SK-N-SH treated with all-trans-retinoic acid at 6 μM for 48 hours (cell line): ENCODE data around the gene PIEZO1.

Experiments
- ATAC-seq: fragments of 200-7000 bp; cut with Tn5 transposase; 3 replicates; pipeline ENCODE4 v1.9.1; 2020; ENCODE audit warnings: mild to moderate bottlenecking, moderate library complexity
- CSDC2 ChIP-seq: fragments of 250-450 bp; sonication (Bioruptor Pico); IDR thresholded peaks from 2 replicates; pipeline ENCODE4 v1.5.0; 2020; ENCODE audit warnings: mild to moderate bottlenecking, moderate library complexity
- GLIS3 ChIP-seq: fragments of 250-450 bp; sonication (Bioruptor Pico); IDR thresholded peaks from 2 replicates; pipeline ENCODE4 v1.5.0; 2020; ENCODE audit warnings: mild to moderate bottlenecking, moderate library complexity
- ISL1 ChIP-seq: fragments of 250-450 bp; sonication (Bioruptor Pico); IDR thresholded peaks from 2 replicates; pipeline ENCODE4 v2.1.2; 2022; ENCODE audit warnings: mild to moderate bottlenecking, moderate library complexity
- OSR1 ChIP-seq: fragments of 250-450 bp; sonication (Bioruptor Pico); IDR thresholded peaks from 2 replicates; pipeline ENCODE4 v1.8.0; 2022; ENCODE audit warnings: moderate library complexity, mild to moderate bottlenecking, inconsistent platforms
- PPARA ChIP-seq: fragments of 250-450 bp; sonication (Bioruptor Pico); IDR thresholded peaks from 2 replicates; pipeline ENCODE4 v1.5.0; 2020; ENCODE audit warnings: mild to moderate bottlenecking, borderline replicate concordance
- RARB ChIP-seq: fragments of 250-450 bp; sonication (Bioruptor Pico); IDR thresholded peaks from 2 replicates; pipeline ENCODE4 v1.8.0; 2021; ENCODE audit warnings: mild to moderate bottlenecking, moderate library complexity
- SNAI2 ChIP-seq: fragments of 250-450 bp; sonication (Bioruptor Pico); IDR thresholded peaks from 2 replicates; pipeline ENCODE4 v1.5.0; 2020; ENCODE audit warnings: mild to moderate bottlenecking, moderate library complexity
- TCF4 ChIP-seq: fragments of 250-450 bp; sonication (Bioruptor Pico); IDR thresholded peaks from 2 replicates; pipeline ENCODE4 v1.8.0; 2021; ENCODE audit warnings: mild to moderate bottlenecking, moderate library complexity, borderline replicate concordance
- TOX ChIP-seq: fragments of 250-450 bp; sonication (Bioruptor Pico); IDR thresholded peaks from 2 replicates; pipeline ENCODE4 v1.8.0; 2021; ENCODE audit warnings: mild to moderate bottlenecking, moderate library complexity, borderline replicate concordance
- ZC3H10 ChIP-seq: fragments of 250-450 bp; sonication (Bioruptor Pico); IDR thresholded peaks from 2 replicates; pipeline ENCODE4 v1.5.1; 2021; ENCODE audit warnings: mild to moderate bottlenecking, moderate library complexity
- ZFP3 ChIP-seq: fragments of 250-450 bp; sonication (Bioruptor Pico); IDR thresholded peaks from 2 replicates; pipeline ENCODE4 v1.5.0; 2020; ENCODE audit warnings: mild to moderate bottlenecking, moderate library complexity
- ZFP30 ChIP-seq: fragments of 450-650 bp; formaldehyde crosslinking; IDR thresholded peaks from 2 replicates; pipeline ENCODE4 v1.5.0; 2022; ENCODE audit warnings: mild to moderate bottlenecking, moderate library complexity
- ZNF565 ChIP-seq: fragments of 450-650 bp; formaldehyde crosslinking; conservative IDR thresholded peaks from 2 replicates; pipeline ENCODE4 v1.5.0; 2020; ENCODE audit warnings: low read depth, mild to moderate bottlenecking, moderate library complexity
- ZNF70 ChIP-seq: fragments of 450-650 bp; formaldehyde crosslinking; IDR thresholded peaks from 2 replicates; pipeline ENCODE4 v1.5.0; 2020; ENCODE audit warnings: mild to moderate bottlenecking, moderate library complexity
- ZNF8 ChIP-seq: fragments of 450-650 bp; formaldehyde crosslinking; IDR thresholded peaks from 2 replicates; pipeline ENCODE4 v1.5.0; 2020; ENCODE audit warnings: mild to moderate bottlenecking, moderate library complexity
- TF ChIP-seq, protein P1 (sequence below): fragments of 250-450 bp; sonication (Bioruptor Pico); IDR thresholded peaks from 2 replicates; pipeline ENCODE4 v1.8.0; 2021; ENCODE audit warnings: low read depth, mild to moderate bottlenecking, moderate library complexity, borderline replicate concordance
- TF ChIP-seq, protein P2 (sequence below): fragments of 250-450 bp; sonication (Bioruptor Pico); IDR thresholded peaks from 2 replicates; pipeline ENCODE4 v1.8.0; 2020; ENCODE audit warnings: mild to moderate bottlenecking, moderate library complexity, borderline replicate concordance
- TF ChIP-seq, protein P3 (sequence below): fragments of 250-450 bp; sonication (Bioruptor Pico); IDR thresholded peaks from 2 replicates; pipeline ENCODE4 v1.5.0; 2020; ENCODE audit warnings: mild to moderate bottlenecking, moderate library complexity
- TF ChIP-seq, protein P4 (sequence below): fragments of 250-450 bp; sonication (Bioruptor Pico); IDR thresholded peaks from 2 replicates; pipeline ENCODE4 v1.5.1; 2020; ENCODE audit warnings: low read depth, mild to moderate bottlenecking, moderate library complexity
- TF ChIP-seq, protein P5 (sequence below): fragments of 250-450 bp; sonication (Bioruptor Pico); IDR thresholded peaks from 2 replicates; pipeline ENCODE4 v1.5.1; 2021; ENCODE audit warnings: mild to moderate bottlenecking, moderate library complexity

PIEZO1 gene

DNA sequence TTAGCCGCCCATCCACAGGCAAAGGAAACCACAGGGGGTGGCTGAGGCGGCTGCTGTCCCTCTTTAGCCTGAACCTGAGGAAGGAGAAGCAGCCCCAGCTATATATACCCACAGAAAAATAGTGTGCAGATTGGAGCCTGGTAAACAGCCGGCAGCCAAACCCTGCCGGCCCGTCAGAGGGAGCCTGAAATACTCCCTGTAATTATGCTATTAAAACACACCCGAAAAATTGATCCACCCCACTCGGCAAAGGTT is 6.8 kb downstream of the PIEZO1 start:
- no peak for ATAC-seq
- TF ChIP-seq TOX (CRISPR knock-in tag) = no peak
- TF ChIP-seq ZFP3 (CRISPR knock-in tag) = no peak
- TF ChIP-seq, protein P1, sequence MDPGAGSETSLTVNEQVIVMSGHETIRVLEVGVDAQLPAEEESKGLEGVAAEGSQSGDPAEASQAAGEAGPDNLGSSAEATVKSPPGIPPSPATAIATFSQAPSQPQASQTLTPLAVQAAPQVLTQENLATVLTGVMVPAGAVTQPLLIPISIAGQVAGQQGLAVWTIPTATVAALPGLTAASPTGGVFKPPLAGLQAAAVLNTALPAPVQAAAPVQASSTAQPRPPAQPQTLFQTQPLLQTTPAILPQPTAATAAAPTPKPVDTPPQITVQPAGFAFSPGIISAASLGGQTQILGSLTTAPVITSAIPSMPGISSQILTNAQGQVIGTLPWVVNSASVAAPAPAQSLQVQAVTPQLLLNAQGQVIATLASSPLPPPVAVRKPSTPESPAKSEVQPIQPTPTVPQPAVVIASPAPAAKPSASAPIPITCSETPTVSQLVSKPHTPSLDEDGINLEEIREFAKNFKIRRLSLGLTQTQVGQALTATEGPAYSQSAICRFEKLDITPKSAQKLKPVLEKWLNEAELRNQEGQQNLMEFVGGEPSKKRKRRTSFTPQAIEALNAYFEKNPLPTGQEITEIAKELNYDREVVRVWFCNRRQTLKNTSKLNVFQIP = no peak
- TF ChIP-seq TCF4 (CRISPR knock-in tag) = no peak

DNA sequence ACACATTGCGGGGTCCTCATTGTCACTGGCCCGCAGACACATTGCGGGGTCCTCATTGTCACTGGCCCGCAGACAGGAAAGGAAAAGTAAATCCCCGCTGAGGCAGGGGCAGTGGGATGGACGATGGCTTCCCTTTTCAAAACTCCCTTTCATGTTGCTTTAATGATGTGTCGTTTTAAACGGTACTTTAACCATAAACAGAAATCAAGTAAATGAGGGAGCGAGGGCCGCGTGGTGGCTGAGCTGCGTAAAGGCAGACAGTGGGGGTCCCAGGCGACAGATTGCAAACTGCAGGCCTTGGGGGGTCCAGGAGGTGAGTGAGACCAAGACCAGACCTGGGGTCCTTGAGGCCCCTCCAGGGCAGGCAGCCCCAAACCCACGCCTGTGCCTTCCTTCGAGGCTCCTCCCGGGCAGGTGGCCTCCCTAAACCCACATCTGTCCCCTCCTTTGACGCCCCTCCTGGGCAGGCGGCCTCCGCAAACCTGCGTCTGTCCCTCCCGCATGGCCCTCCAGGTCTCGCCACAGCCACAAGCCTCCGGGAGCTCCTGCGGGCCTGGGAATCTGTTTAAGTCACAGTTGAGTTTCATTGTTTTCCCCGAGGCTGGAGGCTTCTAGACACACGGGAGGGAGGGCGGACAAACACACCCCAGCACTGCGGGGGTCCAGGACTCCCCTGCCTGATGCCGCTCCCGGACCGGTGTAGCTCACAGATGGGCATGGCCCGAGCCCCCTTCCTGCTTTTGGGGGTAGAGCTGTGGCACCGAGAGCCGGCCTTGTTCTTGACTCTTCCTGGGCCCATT is 7.3 kb downstream of the PIEZO1 start:
- no peak for ATAC-seq
- TF ChIP-seq, protein P2, sequence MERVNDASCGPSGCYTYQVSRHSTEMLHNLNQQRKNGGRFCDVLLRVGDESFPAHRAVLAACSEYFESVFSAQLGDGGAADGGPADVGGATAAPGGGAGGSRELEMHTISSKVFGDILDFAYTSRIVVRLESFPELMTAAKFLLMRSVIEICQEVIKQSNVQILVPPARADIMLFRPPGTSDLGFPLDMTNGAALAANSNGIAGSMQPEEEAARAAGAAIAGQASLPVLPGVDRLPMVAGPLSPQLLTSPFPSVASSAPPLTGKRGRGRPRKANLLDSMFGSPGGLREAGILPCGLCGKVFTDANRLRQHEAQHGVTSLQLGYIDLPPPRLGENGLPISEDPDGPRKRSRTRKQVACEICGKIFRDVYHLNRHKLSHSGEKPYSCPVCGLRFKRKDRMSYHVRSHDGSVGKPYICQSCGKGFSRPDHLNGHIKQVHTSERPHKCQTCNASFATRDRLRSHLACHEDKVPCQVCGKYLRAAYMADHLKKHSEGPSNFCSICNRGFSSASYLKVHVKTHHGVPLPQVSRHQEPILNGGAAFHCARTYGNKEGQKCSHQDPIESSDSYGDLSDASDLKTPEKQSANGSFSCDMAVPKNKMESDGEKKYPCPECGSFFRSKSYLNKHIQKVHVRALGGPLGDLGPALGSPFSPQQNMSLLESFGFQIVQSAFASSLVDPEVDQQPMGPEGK (CRISPR knock-in tag) = no peak
- TF ChIP-seq ISL1 (no peak), CSDC2 (CRISPR knock-in tag) (no peak), ZFP3 (CRISPR knock-in tag) (no peak), RARB (no peak), ZC3H10 (CRISPR knock-in tag) (no peak), ZNF565 (CRISPR knock-in tag) (no peak), ZNF8 (CRISPR knock-in tag) (no peak), TCF4 (CRISPR knock-in tag) (no peak), GLIS3 (CRISPR knock-in tag) (no peak)
- TF ChIP-seq, protein P3, sequence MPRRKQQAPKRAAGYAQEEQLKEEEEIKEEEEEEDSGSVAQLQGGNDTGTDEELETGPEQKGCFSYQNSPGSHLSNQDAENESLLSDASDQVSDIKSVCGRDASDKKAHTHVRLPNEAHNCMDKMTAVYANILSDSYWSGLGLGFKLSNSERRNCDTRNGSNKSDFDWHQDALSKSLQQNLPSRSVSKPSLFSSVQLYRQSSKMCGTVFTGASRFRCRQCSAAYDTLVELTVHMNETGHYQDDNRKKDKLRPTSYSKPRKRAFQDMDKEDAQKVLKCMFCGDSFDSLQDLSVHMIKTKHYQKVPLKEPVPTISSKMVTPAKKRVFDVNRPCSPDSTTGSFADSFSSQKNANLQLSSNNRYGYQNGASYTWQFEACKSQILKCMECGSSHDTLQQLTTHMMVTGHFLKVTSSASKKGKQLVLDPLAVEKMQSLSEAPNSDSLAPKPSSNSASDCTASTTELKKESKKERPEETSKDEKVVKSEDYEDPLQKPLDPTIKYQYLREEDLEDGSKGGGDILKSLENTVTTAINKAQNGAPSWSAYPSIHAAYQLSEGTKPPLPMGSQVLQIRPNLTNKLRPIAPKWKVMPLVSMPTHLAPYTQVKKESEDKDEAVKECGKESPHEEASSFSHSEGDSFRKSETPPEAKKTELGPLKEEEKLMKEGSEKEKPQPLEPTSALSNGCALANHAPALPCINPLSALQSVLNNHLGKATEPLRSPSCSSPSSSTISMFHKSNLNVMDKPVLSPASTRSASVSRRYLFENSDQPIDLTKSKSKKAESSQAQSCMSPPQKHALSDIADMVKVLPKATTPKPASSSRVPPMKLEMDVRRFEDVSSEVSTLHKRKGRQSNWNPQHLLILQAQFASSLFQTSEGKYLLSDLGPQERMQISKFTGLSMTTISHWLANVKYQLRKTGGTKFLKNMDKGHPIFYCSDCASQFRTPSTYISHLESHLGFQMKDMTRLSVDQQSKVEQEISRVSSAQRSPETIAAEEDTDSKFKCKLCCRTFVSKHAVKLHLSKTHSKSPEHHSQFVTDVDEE (CRISPR knock-in tag) = no peak
- TF ChIP-seq, protein P4, sequence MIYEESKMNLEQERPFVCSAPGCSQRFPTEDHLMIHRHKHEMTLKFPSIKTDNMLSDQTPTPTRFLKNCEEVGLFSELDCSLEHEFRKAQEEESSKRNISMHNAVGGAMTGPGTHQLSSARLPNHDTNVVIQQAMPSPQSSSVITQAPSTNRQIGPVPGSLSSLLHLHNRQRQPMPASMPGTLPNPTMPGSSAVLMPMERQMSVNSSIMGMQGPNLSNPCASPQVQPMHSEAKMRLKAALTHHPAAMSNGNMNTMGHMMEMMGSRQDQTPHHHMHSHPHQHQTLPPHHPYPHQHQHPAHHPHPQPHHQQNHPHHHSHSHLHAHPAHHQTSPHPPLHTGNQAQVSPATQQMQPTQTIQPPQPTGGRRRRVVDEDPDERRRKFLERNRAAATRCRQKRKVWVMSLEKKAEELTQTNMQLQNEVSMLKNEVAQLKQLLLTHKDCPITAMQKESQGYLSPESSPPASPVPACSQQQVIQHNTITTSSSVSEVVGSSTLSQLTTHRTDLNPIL (CRISPR knock-in tag) = no peak
- TF ChIP-seq, protein P1 = no peak

DNA sequence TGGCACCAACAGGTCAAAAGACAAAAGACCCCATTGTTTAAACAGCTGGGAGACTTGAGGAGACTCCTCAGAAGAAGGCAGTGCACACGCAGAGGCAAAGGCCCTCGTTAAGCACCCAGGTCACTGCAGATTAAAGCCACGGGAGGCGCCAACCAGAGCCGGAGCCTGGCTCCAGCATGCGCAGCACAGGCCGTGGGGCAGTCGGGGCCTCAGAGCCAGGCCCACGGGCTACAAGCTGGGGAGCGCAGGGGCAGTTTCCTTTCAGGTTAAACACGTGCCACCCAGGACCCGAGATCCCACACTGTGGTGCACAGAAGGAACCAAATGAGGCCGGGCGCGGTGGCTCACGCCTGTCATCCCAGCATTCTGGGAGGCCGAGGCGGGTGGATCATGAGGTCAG is 9.2 kb downstream of the PIEZO1 start:
- ATAC-seq = no peak
- TF ChIP-seq PPARA (CRISPR knock-in tag) (no peak), CSDC2 (CRISPR knock-in tag) (no peak), TOX (CRISPR knock-in tag) (no peak), SNAI2 (CRISPR knock-in tag) (no peak), ZNF565 (CRISPR knock-in tag) (no peak), TCF4 (CRISPR knock-in tag) (no peak), ZNF8 (CRISPR knock-in tag) (no peak), RARB (no peak), GLIS3 (CRISPR knock-in tag) (no peak), ZFP3 (CRISPR knock-in tag) (no peak), OSR1 (CRISPR knock-in tag) (no peak), ZFP30 (CRISPR knock-in tag) (no peak), ZNF70 (no peak)
- TF ChIP-seq, protein P4 (CRISPR knock-in tag) = no peak
- TF ChIP-seq, protein P5, sequence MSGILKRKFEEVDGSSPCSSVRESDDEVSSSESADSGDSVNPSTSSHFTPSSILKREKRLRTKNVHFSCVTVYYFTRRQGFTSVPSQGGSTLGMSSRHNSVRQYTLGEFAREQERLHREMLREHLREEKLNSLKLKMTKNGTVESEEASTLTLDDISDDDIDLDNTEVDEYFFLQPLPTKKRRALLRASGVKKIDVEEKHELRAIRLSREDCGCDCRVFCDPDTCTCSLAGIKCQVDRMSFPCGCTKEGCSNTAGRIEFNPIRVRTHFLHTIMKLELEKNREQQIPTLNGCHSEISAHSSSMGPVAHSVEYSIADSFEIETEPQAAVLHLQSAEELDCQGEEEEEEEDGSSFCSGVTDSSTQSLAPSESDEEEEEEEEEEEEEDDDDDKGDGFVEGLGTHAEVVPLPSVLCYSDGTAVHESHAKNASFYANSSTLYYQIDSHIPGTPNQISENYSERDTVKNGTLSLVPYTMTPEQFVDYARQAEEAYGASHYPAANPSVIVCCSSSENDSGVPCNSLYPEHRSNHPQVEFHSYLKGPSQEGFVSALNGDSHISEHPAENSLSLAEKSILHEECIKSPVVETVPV (CRISPR knock-in tag) = no peak
- TF ChIP-seq, protein P2 (CRISPR knock-in tag) = no peak
- TF ChIP-seq, protein P1 = no peak
